Activated gamma-delta T cell (primary cell): ENCODE results near the gene MAPK8.

Experiments
- DNase-seq: peaks from one replicate; lab custom pipeline; 2025; lab: John Stamatoyannopoulos, UW

The MAPK8 gene

DNA sequence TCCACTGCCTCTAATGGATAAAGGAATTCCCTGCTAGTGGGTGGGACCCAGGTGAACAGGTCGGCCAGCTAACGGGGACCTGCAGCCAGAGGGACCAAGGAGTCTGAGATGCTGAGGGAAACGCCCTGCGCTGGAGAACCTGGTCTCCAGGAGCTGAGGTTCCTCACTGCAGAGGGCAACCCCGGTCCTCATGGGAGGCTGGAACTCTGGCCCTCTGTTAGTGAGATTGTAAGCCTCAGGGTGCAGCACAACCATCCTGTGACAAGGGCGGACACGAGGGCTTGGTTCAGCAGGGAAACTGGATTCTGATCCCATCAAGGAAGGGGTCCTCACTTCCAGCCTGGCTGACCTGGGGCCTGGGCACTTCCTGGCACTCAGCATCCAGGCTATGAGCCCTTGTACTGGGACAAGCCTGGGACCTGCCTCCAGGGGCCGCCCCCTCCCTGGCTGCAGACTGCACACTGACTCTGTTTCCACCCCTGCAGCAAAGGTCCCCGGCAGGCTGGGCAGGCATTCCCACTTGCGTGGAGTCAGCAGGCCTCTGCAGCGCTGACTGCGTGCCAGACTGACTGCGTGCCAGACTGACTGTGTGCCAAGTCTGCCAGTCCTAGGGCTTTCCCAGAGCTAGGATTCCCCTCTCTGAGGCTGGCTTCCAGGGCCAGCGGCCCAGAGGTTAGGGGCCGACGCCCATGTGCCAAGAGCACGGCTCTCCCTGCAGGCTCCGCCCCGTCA, 143.2 kb downstream of the MAPK8 start:
- no peak for DNase-seq

DNA sequence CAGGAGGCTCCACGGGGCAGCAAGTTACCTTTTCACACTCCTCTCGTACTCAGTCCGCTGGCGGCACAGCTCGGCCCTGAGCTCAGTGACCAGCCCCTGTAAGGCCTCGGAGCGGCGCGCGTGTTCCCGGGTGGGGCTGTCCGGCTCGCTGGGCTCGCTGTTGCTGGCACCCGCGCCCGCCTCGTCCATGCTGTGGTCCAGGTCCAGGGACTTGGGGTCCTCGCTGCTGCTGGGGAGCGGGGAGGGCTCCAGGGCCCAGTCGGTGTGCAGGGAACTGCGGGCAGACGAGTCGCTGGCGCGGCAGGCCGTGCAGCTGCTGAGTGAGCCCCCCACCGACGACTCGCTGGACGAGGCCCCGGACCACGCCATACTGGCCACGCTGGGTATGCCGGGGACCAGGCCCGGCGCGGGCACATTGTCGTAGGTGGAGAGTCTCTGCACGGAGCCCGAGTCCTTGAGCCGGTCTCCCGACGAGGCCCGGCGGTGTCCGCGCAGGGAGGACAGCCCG, 143.8 kb downstream of the MAPK8 start:
- DNase-seq, result no peak

DNA sequence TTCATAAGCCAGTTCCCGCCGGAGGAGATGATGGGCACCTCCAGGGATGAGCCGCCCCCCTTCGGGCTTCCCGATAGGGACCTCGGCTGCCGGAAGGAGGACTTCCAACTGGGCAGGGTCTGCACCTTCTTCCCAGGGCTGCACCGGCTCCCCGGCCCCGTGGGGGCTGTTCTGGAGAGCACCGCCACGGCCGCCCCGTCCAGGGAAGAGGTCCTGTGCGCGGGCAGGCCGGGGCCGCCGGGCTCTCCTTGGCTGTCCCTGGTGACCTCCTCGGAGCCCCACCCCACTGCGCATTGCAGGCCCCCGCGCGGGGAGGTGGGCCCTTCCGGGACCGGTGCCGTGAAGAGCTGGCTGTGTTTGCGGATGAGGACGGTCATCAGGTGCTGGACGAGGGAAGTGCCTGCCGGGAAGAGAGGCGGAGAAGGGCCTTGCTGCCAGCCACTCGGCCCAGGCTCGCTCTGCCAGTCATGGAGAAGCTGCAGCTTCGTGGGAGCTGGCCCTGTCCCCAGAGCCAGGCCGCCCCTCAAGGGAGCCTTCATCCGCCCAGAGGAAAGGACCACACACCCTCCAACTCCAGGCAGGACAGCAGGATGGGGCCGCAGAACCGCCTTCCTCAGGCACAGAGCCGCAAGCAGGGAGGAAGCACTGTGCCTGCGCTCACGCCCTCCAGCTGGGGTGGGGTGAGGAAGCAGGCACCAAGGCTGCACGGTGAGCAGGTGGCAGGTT, 144.4 kb downstream of the MAPK8 start:
- no peak for DNase-seq

DNA sequence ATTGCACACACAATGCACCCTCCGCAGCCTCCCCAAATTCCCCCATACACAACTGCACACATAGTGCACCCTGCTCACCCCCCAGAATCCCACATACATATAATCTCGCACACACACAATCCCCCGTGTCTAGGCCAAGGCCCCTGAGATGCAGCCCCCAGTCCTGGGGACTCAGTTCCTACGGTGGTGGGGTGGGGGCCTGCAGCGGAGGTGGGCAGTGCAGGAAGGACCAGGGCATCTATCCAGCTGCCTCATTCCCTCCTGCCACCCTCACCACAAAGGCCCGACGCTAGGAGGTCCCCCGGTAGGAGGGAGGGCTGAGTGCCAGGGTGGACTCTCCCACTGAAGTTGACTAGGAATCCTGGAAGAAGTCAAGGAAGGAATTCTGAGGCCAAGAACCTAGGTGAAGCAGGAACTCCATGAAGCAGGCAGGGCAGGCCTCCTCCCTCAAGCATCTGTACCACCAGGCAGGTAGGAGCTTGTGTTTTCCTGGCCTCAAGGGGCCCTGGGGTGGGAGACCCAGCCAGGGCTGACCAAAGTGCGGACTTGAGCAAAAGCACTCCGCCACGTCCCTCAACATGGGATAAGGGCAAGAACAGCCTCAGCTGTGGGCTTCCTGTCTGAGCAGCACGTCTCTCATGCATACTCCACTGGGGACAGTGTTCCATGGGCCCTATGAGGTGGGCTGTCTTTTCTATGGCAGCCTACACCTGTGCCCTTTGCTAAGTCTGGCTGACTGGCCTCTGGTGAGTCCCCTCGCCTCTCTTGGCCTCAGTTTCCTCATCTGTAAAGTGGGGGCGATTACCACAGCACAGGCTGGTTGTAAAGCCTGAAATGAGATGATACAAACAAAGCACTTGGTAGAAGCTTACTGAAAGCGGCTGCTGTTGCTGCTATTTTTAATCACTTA, 145.7 kb downstream of the MAPK8 start:
- no peak for DNase-seq

DNA sequence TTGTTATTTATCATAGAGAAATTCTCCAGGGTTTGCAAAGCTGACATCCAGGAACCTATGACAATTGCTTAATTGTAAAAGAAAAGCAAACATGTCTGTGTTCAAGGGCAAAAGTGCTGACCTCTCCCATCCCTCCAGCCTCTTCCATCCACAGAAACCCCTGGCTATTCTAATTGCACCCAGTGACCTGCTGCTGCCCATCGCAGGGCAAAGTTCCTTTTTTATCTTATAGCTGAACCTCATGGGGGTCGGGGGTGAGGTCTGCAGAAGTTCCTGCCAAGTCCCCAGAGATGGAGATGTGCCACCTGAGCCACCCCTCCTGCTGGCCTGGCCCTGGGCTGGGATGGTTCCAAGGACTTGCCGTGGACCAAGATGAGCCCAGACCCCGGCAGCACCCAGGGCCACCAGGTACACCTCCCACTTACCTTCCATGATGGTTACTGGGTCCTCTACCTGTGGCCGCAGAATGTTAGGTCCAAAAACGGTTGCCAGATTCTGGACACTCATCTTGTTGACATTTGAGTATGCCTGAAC, 146.5 kb downstream of the MAPK8 start:
- no peak for DNase-seq

DNA sequence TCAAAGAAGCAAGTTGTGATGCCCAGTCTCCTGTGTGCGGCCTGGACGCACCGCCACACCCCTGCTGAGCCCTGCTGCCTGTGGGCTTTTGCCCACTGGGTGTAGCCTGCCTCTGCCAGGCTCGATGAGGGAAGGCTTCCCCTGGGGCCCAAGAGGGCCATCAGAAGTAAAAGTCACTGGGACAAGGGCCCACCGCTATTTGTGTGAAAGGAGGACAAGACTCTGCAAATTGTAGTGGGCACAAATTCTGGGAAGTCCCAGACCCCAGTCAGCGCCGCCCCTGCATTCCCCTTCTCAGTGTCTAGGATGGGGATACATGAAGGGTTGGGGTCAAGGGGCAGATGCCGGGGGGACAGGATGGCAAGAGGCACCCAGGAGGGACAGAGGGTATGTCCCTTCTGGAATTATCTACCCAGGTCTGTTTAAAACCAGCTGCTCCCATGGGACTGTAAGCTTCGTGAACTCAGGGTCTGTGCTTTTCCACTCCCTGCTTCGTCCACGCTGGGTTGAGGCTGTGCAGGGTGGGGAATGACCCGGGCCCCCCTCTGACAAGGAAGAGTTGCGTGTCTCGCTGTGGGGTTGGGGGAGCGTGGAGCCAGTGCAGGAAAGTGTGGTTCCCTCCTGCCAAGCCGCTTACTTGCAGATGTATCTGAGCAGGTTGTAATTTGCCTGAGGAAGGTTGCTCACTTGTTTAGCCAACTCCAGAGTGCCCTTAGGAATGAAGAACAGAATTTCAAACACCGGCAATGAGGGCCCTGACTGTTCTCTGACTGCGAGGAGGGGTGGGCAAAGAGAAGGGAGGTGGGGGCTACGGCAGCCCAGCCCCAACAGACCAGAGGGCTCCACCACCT, 147.2 kb downstream of the MAPK8 start:
- no peak for DNase-seq

DNA sequence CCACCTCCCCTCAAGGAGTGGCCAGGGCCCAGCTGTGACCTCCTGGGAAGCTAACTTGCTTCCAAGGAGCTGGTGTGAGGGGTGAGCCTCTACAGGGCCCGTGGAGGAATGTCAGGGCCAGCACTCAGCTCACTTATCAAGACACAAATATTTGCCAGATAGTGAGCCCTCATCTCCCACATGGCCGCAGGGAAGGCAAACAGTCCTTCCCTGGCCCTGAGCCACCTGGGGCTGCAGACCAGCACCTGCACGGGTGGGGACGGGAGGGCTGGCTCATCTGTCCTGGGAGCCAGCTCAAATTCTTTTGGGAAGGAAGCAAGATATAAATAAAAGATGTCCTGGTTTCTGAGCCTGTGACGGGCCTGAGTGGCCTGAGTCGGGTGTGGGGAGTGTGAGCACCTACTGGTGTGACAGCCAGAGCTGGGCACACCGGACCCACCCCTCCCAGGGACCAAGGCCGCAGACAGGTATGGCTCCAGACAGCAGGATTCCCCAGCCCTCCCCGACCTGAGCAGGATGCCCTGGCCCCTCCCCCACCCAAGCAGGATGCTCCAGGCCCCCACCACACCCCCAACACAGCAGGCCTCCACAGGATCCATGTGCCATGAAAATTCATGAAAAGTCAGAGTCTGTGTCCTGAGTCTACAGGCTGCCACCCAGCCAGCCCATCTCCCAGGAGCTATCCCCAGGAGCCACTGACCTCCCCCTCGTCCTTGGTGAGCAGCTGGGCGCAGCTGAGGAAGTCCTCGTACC, 148.0 kb downstream of the MAPK8 start:
- DNase-seq, result no peak

DNA sequence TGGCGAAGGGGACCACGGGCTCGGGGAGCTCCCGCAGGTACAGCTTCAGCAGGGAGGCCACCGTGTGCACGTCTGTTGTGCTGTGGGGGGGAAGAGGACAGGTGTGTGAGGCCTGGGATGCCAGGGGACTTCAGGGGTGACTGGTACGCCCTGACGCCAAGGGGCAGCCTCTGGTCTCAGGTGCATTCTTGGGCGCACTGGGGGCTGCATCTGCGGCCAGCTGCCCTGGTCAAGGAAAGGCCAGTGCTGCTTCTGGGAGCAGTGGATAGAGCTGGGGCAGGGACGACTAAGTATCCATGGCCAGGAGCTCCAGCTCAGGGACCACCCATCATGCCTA, 148.5 kb downstream of the MAPK8 start:
- DNase-seq, result no peak

DNA sequence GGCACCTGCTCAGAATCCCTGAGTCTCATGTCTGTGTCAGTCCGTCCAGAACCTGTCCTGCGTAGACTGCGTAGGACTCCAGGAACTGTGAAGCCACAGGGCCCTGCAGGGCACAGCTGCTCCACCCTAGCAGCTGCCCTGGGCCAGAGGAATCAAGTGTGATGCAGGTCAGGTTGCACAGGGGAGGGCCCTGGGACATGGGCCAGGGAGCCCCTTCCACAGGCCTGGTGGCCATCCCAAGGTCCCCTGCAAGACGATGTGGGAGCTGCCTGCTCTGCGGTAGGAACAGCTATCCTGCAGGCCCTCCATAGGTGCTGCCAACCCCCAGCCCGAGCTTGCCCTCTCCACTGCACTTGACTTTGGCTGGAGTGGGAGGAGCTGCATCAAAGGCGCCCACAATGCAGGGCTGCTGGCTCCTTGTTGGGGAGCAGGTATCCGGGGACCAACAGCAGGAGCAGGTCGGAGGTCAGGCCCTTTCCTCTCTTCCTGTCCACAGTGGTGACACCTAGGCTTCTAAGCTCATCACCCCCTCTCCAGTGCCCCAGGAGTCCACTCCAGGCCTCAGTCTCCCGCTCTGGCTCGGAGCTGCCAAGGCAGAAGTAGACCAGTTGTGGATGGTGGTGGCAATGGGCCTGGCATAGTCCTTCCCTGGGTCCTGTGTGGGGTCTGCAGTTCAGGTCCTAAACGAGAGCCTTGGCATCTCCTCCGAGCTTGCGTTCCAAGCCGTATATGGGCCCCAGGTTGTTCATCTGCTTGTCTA, 149.1 kb downstream of the MAPK8 start:
- DNase-seq, result no peak

DNA sequence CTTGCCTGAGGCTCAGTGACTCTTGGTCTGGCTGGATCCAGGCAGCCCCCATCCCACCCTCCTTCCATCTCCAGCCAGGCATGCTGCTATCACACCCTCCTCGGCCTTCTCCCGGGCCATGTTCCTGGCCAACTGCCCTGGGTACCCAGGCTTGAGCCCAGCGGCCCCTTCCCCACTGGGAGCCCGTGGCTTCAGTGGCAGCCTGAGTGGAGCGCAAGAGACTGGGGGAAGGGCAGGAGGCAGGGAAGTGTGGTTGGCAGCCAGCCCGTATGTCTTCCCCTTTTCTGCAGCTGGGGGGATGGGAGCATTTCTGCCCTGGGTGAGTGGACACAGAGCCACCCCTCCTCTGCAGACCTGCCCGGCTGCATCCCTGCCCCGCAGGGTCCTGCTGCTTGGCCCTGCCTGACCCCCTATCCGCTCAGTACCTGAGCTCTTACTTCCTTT, 149.9 kb downstream of the MAPK8 start:
- DNase-seq, result no peak

DNA sequence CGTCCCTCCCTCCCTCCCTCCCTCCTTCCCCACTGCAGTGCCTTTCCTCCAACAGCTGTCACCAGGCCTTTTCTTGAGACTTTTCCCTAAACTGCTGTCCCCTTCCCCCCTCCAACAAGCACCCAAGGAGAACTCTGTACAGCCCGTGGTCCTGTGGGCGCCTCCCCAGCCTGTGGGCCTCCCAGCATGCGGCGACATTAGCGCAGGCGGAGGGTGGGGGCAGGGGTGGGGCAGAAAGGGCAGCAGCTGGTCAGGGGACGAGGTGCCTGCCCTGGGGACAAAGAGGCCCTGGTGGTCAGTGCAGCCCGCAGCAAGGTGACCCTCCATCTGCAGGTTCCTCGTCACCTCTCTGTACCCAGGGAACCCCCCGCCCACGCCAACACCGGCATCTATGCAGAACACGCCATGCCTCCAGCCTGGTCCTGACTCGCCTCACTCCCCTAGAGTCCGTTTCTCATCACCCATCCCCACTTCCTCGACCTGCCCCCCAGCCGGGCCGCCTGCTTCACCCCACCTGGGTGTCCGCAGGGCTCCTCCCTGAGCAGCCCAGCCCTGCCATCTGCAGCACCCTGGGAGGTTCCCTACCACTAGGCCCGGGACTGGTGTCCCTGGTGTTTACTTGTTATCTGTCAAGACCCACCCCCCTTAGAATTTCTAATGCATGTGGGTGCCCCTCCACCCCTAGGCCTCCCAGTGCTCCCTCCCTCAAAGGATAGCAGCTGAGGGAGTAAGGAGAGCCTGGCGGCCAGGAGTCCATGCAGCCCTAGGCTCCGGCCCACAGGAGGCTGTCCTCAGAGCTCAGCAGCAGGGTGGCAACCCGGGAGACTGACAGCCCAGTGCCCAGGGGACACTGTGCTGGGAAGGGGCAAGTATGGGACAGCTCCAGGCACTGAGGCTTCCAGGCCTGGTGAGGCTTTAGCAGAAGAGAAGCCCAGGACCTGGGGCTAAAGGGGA, 150.6 kb downstream of the MAPK8 start:
- DNase-seq, result no peak

DNA sequence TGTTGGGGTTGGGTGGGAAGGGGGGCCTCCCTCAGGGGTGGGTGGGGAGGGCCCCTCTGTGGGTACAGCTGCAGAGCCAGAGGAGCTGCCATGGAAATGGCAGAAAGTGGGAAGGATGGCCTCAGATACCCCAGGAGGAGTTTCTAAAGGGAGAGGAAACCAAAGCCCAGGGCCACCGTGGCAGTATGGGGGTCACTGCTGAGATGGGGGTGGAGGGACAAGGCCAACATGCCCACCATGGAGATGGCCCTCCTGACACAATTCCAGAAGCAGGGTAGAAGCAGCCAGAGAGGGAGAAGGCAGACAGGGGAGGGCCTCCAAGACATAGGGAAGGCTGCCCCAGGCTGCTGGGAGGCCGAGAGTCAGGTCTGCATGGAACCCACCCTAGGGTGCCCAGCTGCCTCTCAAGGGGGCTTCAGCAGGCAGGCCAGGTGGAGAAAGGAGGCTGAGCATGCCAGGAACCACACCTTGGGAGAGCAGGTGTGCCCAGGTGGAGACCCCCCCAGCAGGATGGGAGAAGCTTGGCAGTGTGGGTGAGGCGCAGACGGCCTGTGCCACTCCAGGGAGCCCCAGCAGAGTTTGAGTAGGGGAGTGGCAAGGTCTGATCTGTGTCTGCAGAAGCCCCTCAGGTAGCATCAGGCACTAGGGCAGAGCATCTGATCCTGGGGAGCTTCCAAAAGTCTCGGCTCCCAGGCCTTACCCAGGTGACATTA, 151.6 kb downstream of the MAPK8 start:
- no peak for DNase-seq

DNA sequence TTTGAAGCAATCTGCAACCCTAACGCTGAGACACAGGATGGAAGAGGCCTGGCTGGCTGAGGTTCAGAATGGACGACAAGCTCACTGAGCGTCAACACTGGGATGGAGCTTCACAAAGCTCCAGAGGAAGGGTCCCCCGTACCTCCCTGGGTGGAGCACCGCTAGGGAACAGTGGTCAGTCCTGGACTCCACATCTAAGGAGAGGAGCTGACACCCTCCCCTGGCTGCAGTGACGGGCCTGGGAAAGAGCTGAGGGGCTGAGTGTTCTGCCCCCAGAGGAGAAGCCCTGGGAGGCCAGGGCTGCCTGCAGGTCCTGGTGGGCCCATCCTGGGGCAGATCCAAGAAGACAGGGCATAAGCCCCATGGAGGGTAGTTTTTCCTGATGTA, 152.2 kb downstream of the MAPK8 start:
- DNase-seq, result no peak

DNA sequence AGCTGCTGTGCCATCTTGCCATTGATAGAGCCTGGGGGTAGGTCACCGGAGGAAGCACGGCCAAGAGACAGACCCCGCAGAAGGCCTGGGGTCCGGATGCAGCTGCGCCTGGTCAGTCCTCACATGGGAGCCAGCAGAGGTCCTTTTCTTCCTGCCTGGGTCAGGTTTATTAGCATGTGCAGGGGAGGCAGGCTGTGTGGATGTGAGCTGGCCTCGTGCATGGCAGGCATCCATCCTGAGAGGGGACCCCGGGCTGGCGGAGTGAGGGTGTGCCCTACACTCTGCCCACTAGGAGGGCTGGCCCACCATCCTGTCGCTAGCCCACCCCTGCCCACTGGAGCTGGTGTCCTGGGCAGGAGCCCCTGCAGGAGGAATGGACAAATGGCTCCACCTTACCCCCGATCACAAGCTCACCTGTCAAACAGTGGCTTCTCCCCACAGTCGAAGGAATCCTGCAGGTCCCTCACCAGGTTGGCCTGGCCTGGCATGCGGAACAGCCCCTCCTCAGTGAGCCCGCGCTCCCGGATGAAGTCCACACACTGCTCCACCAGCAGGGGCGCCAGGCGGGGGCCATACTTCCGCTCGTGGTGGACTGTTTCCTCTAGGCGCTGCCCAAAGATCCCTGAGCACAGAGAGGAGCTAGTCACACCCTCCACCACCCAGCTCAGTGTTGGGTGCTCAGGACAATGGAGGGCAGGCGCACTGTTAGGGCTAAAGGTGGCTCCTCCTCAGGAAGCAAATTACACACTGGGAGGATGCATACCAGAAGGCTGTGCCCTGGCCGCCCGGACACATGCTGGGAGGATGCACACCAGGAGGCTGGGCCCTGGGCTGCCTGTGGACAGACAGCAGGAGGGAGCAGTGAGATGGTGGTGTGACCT, 153.0 kb downstream of the MAPK8 start:
- no peak for DNase-seq

DNA sequence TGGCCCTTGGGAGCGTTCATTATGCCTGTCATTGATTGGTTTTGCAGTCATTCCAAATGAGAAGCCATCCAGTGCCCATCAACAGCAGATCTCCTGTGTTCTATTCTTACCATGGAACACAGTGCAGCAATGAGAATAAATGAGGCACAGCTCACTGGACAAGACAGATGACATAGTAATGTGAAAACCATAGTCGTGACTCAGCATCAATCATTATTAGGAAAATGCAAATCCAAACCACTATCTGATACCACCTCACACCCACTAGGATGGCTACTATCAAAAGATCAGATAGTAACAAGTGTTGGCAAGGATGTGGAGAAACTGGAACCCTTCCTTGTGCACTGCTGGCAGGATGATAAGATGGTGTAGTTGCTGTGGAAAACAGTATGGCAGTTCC, 153.7 kb downstream of the MAPK8 start:
- no peak for DNase-seq

DNA sequence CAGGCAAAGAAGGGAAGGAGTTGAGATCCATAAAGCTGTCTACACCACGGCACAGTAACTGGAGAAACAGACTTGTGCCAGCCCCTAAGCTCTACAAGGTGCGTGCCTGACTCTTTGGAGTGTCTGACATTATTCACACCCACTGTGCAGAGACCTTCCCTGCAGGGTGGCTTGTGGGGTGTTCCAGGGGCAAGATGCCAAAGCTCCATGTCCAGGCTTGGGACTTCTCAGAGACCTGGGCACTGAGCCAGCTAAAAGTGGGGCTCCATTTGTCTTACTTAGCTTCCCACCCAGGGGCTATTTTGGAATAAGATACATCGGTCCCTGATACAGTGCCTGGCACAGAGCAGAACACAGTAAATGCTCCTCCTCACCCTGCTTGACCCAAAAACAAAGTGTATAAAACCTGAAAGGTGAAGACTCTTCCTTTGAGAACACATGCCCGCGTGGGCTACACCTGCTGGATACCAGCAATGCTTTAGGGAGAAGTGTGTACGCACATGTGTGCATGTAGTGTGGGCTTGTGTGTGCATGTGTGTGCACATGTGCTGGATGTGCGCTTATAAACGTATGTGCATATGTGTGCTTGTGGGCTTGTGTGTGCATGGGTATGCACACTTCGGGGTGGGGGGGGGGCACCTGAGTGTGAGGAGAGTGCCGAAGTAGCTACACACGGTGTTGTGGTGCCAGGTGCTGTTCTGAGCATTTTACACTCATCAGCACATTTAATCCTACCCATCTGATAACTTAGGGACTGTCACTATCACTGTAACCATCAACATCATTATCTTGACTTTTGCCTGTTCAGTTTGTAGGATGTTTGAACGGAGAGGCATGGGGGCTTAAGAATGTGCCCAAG, 155.4 kb downstream of the MAPK8 start:
- no peak for DNase-seq
